ENCODE results near the gene DDRGK1. TPM values are rescaled to one million over a fixed set of nuclear protein-coding genes. Genes with fewer than 3 reads are reported as not detected.

Gene DDRGK1
- 61.4 TPM for total RNA-seq

DNA sequence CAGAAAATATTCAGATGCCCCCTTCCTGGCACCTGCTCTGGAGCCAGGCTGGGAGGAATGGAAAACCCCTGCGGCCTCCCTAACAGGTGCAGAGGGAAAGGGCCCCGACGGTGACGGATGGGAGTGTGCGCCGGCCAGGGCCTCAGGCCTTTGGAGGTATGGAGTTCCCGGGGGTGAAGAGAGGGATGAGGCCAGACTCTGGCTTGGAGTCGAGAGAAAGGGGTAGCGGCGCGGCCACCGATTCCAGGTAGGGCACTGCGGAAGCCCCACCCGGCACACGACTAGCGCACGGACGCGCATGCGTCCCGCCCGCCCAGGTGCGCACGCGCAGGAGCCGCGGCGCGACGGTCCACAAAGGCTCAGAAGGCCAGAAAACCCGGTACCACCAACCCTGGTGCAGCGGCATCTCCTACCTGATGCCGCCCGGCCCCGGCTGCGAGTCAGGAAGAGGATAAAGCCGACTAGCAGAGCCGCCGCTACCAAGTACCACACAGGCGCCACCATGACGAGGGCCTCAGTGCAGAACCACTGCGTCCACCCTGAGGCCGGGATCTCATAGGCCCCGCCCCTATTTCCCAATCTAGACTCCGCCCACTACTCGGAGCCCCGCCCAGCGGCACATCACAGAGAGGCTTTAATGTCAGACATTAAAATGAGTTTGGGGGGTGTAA is at the start of gene DDRGK1:
TSS of gene DDRGK1 (minus strand) at position 559 of the 671 bp plus-strand sequence. CDS start at position 504, 55 bp downstream.
- Histone ChIP-seq H3K27ac (peak within 1 kb of the TSS; percentile 75), H3K4me1 (peaks cover 26% of the 10 kb centered on the region), H3K9me3 (no peaks in the 10 kb centered on the region), H3K4me3 (peak within 1 kb of the TSS; percentile 59 to 93), H3K36me3 (peaks cover 0 to 24% of the 10 kb centered on the region in 2 donors), H3K27me3 (no peaks in the 10 kb centered on the region)
- intact Hi-C loops (cut with DNase I) = no loop called here
- TF ChIP-seq, protein P1, sequence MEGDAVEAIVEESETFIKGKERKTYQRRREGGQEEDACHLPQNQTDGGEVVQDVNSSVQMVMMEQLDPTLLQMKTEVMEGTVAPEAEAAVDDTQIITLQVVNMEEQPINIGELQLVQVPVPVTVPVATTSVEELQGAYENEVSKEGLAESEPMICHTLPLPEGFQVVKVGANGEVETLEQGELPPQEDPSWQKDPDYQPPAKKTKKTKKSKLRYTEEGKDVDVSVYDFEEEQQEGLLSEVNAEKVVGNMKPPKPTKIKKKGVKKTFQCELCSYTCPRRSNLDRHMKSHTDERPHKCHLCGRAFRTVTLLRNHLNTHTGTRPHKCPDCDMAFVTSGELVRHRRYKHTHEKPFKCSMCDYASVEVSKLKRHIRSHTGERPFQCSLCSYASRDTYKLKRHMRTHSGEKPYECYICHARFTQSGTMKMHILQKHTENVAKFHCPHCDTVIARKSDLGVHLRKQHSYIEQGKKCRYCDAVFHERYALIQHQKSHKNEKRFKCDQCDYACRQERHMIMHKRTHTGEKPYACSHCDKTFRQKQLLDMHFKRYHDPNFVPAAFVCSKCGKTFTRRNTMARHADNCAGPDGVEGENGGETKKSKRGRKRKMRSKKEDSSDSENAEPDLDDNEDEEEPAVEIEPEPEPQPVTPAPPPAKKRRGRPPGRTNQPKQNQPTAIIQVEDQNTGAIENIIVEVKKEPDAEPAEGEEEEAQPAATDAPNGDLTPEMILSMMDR (IDR thresholded peaks at IDR 0.05) = no peak
- TF ChIP-seq POLR2A (IDR thresholded peaks at IDR 0.05) (peak in 1 of 2 donors; percentile 55), POLR2AphosphoS5 (IDR thresholded peaks at IDR 0.05; ENCODE audit: insufficient read depth in 1 of 2, low read depth in 1 of 2) (peak; percentile 75 to 94)
- peak in 1 of 2 donors; percentile 92 for DNase-seq (ENCODE audit: extremely low spot score in 2 of 2)

DNA sequence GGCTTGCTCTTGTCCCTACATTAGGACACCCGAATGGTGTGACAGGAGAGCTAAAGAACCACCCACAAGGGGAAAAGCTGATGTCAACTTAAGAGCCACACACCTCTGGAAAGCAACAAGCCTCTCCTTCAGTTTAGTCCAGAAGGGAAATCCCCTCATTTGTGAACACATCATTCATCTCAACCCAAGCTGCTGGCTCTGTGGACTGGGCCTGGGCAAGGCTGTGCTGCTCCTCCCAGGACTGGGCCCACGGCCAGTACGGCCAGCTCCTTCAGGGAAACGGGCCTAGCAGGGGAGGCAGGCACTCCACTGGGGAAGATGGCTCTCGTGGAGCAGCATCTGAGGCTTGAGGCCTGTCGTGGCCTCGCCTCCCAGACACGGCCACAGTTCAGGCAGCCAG is 47.3 kb upstream of the DDRGK1 start:
- H3K9me3 ChIP-seq = no peaks in the 10 kb centered on the region
- H3K4me1 ChIP-seq = peaks cover 14% of the 10 kb centered on the region
- no peak for DNase-seq (ENCODE audit: extremely low spot score in 2 of 2)
- intact Hi-C loops (cut with DNase I) = loop anchor here (2.0 kb wide), 1 partner anchor 71 kb away; no protein-coding TSS in a partner anchor
- H3K27ac ChIP-seq = no peak overlapping the region
- no peak overlapping the region for H3K4me3 ChIP-seq
- H3K27me3 ChIP-seq = no peaks in the 10 kb centered on the region
- TF ChIP-seq POLR2A (IDR thresholded peaks at IDR 0.05) = no peak
- no peak for TF ChIP-seq POLR2AphosphoS5 (IDR thresholded peaks at IDR 0.05; ENCODE audit: insufficient read depth in 1 of 2, low read depth in 1 of 2)
- TF ChIP-seq, protein P1 (IDR thresholded peaks at IDR 0.05) = no peak
- peaks cover 0 to 49% of the 10 kb centered on the region in 2 donors for H3K36me3 ChIP-seq

DNA sequence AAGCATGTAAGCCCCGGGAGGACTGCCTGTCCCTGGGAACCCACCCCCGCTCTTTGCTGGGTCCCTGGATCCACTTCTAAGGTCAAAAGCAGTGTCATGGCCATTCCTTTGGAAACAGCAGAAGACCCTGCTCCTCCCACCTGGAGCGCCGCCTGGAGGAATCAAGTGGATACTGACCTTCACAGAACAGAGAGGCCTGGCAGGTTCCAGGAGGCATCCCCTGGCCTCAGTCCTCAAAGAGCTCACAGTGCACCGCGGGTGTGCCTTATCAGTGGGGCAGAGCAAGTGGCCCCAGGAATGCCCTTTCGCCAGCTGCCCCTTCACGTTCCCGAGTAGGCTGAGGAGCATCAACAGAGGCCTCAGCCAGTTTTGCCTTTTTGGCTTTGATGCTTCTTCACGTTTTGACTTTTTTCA is 45.6 kb upstream of the DDRGK1 start:
- no peak for DNase-seq (ENCODE audit: extremely low spot score in 2 of 2)
- peaks cover 14% of the 10 kb centered on the region for H3K4me1 ChIP-seq
- no peak overlapping the region for H3K4me3 ChIP-seq
- intact Hi-C loops (cut with DNase I) = no loop called here
- H3K9me3 ChIP-seq = no peaks in the 10 kb centered on the region
- peaks cover 0 to 32% of the 10 kb centered on the region in 2 donors for H3K36me3 ChIP-seq
- H3K27me3 ChIP-seq = no peaks in the 10 kb centered on the region
- H3K27ac ChIP-seq = no peak overlapping the region
- TF ChIP-seq POLR2A (IDR thresholded peaks at IDR 0.05) (no peak), POLR2AphosphoS5 (IDR thresholded peaks at IDR 0.05; ENCODE audit: insufficient read depth in 1 of 2, low read depth in 1 of 2) (no peak)
- TF ChIP-seq, protein P1 (IDR thresholded peaks at IDR 0.05) = no peak

DNA sequence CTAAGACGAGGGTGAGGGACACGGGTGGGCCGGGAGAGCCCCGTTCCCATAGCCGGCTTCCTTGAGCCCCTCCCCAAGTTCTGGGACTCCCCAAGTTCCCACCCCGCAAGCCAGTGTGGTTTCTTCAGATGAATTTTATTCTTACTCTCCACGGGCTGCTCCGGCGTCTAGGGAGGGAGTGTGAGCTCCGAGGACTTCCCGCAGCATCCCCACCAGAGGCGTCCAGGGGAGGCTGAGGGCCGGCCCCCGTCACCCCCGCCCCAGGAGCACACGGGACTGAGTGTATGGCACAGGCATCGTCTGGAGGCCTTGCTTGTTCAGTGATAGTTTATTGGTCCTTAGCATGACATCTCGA is 44.5 kb upstream of the DDRGK1 start:
- Histone ChIP-seq H3K4me3 (peak overlapping the region; percentile 2 to 31), H3K36me3 (peaks cover 0 to 21% of the 10 kb centered on the region in 2 donors), H3K9me3 (no peaks in the 10 kb centered on the region), H3K27ac (no peak overlapping the region), H3K27me3 (no peaks in the 10 kb centered on the region), H3K4me1 (peaks cover 14% of the 10 kb centered on the region)
- DNase-seq (ENCODE audit: extremely low spot score in 2 of 2) = no peak
- intact Hi-C loops (cut with DNase I) = no loop called here
- TF ChIP-seq POLR2A (IDR thresholded peaks at IDR 0.05) (no peak), POLR2AphosphoS5 (IDR thresholded peaks at IDR 0.05; ENCODE audit: insufficient read depth in 1 of 2, low read depth in 1 of 2) (no peak)
- TF ChIP-seq, protein P1 (IDR thresholded peaks at IDR 0.05) = no peak

Measured in vagina (tissue), 2 donors.